ENCODE measurements around the gene RETN.

The RETN gene, protein sequence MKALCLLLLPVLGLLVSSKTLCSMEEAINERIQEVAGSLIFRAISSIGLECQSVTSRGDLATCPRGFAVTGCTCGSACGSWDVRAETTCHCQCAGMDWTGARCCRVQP

DNA sequence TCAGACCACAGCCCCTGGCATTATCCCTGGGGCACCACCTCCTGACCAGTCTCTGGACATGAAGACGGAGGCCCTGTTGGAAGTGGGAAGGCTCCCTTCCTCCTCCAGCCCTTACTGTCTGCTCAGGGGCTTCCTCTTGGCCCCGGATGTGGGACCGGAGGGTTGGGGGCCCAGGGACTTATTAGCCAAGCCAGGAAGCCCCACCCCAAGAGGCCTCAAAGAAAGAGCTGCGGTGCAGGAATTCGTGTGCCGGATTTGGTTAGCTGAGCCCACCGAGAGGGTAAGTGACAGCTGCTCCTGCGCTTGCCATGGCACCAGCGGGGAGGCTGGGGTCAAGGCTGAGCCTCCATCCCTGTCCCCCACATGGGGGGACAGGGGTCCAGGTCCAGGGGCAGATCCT, at the start of gene RETN:
TSS of gene RETN (plus strand) at position 208 of the 400 bp plus-strand sequence. CDS start 278 bp downstream, outside the sequence.
- peak within 1 kb of the TSS; percentile 19 for H3K4me3 ChIP-seq (ENCODE audit: low read length)
- no peak within 1 kb of the TSS for H3K9ac ChIP-seq (ENCODE audit: low read length)
- H3K27ac ChIP-seq (ENCODE audit: low read length) = no peak within 1 kb of the TSS
- H3K27me3 ChIP-seq (ENCODE audit: control insufficient read depth, insufficient read depth, low read length) = peaks cover 37% of the 10 kb centered on the region
- H3K36me3 ChIP-seq (ENCODE audit: control insufficient read depth, low read depth, low read length) = no peaks in the 10 kb centered on the region
- peaks cover 3% of the 10 kb centered on the region for H3K4me1 ChIP-seq (ENCODE audit: control insufficient read depth, low read depth, low read length)
- no peaks in the 10 kb centered on the region for H3K9me3 ChIP-seq (ENCODE audit: control insufficient read depth, low read depth, low read length)

DNA sequence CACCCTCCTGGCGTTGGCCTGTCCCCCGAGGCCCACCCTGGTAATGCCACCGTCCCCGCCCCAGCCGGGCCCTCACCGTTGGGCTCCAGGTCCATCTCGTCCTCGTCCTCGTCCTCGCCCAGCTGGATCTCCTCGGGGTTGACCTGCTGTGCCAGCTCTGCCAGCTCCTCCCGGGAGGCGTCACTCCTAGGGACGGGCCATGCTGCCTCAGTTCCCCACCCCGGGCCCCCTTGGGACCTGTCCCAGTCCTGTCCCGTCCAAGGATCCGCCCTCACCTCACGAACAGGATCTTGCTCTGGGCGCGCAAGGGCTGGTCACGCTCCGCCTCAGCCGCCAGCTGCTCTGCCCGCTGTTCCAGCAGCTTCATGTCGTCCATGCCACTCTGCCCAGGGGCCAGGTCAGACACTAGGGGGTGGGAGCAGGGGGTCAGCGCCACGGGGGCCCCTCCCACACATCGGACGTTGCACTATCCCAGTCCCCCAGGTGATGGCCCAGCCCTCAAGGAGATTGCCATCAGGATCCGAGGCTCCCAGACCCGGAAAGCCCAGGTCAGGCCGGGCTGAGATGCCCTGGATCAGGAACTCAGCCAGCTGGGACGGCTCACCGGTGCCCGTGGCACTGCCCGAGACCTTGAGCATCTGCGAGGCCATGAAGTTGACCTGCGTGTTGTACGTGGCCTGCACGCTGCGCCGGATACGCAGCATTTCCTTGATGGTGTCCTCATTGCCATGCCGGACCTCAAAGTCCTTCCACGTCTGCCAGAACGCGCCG, 49.0 kb upstream of the RETN start:
- H3K4me1 ChIP-seq (ENCODE audit: control insufficient read depth, low read depth, low read length) = no peaks in the 10 kb centered on the region
- H3K27ac ChIP-seq (ENCODE audit: low read length) = no peak overlapping the region
- no peaks in the 10 kb centered on the region for H3K9me3 ChIP-seq (ENCODE audit: control insufficient read depth, low read depth, low read length)
- H3K9ac ChIP-seq (ENCODE audit: low read length) = no peak overlapping the region
- peaks cover 39% of the 10 kb centered on the region for H3K36me3 ChIP-seq (ENCODE audit: control insufficient read depth, low read depth, low read length)
- H3K4me3 ChIP-seq (ENCODE audit: low read length) = no peak overlapping the region
- no peaks in the 10 kb centered on the region for H3K27me3 ChIP-seq (ENCODE audit: control insufficient read depth, insufficient read depth, low read length)

DNA sequence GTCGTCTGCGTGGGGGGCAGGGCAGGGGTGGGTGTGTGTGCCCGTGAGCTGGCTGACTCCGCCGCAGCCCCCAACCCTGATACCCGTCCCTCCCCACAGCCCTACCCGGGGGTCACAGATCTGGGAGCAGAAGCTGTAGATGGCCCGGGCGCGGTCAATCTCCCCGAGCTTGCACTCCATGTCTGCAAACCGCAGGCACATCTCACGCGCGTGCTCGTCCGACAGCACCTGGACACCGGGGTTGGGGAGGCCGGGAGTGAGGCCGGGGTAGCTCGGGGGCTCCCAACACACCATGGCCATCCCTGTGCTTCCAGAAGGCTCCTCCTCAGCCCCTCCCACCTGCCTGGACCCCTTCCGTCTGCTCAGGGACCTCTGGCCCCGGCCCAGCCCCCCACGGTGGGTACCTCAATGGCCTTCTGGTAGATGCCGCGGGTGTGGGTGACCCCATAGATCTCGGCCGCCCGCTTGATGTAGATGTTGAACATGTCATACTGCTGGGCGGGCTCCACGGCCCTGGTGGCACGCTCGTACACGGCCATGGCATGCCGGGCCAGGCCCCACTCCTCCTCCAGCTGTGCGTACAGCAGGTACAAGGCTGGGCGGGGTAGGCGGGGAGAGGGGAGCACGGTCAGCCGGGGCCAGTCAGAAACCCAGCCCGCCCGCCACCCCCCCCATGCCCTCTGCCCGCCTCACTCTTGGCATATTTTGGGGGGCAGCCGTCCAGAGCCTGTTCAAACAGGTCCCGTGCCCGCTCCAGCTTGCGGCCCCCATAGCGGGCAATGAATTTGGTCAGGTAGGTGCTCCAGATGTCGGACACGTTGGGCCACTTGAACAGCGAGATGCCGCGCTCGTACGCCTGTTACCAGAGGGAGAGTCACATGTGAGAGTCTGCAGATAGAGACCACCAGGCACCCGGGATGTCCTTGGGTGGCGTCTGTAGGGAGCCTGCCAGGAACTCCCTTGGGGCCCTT, 48.1 kb upstream of the RETN start:
- no peaks in the 10 kb centered on the region for H3K9me3 ChIP-seq (ENCODE audit: control insufficient read depth, low read depth, low read length)
- no peak overlapping the region for H3K9ac ChIP-seq (ENCODE audit: low read length)
- H3K4me1 ChIP-seq (ENCODE audit: control insufficient read depth, low read depth, low read length) = no peaks in the 10 kb centered on the region
- no peaks in the 10 kb centered on the region for H3K27me3 ChIP-seq (ENCODE audit: control insufficient read depth, insufficient read depth, low read length)
- H3K27ac ChIP-seq (ENCODE audit: low read length) = no peak overlapping the region
- no peak overlapping the region for H3K4me3 ChIP-seq (ENCODE audit: low read length)
- H3K36me3 ChIP-seq (ENCODE audit: control insufficient read depth, low read depth, low read length) = peaks cover 39% of the 10 kb centered on the region

DNA sequence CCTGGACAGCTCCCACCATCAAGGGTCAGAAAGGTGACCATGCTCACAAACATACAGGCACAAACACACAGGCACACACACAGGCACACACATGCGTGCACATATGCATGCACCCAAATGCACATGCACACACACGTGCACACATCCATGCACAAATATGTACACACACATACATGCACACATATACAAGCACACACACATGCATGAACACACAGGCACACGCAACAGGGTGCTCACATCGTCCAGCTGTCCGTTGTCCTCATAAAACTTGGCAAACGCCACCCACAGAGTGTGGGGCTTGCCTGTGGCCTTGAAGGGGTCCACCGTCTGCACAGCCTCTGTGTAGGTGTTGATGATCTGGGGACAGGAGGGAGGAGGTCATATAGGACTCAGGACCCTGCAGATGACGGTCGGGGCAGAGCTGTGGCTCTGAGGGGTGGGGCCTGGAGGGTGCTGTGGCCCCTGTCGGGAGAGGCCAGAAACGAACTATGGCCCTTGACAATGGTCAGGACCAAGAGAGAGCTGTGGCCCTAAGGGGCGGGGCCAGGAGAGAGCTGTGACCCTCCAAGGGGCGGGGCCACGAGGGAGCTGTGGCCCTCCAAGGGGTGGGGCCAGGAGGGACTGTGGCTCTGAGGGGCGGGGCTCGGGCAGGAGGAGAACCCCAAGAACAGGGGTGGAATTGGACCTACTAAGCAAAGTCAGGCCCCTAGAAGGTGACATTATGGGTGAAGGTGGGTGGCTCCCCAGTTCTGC, 45.7 kb upstream of the RETN start:
- peaks cover 32% of the 10 kb centered on the region for H3K36me3 ChIP-seq (ENCODE audit: control insufficient read depth, low read depth, low read length)
- no peak overlapping the region for H3K27ac ChIP-seq (ENCODE audit: low read length)

DNA sequence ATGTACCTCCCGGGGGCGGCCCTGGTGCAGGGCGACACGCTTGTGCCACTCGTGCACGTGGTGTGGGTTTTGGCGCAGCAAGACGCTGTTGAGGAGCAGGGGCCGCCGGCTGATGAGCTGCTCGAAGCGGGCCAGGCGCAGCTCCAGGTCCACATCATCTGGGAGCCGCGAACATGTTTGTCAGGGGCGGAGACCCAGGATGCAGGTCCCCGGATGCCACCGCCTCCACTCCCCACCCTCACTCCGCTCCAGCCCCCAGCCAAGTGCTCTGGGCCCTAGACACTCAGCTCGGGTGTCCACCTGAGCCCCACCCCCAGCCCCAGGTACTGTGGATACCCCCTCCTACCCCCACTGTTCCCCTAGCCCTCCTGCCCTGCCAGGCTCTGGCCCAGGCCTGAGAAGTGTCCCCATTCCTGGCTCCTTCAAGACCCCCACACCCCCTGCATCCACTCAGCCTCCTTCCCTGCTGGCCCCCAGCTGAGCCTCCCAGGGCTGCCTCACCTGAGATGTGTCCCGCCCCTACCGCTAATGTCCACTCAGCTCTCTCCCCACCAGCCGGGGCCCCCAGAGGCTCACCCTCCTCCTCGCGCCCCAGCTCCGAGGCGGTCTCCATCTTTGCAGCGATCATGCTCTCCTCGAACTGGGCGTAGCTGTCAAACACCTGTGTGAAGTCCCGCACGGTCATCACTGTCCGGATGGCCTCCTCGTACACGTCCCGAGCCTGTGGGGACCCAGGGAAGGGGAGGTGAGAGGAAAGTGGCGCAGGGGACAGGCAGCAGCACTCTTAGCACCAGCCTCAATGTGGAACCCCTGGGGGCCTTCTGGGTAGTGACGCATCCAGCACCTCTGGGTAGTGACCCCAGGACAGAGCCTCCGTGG, 44.9 kb upstream of the RETN start:
- peaks cover 32% of the 10 kb centered on the region for H3K36me3 ChIP-seq (ENCODE audit: control insufficient read depth, low read depth, low read length)
- H3K4me1 ChIP-seq (ENCODE audit: control insufficient read depth, low read depth, low read length) = no peaks in the 10 kb centered on the region
- H3K4me3 ChIP-seq (ENCODE audit: low read length) = no peak overlapping the region
- H3K27me3 ChIP-seq (ENCODE audit: control insufficient read depth, insufficient read depth, low read length) = no peaks in the 10 kb centered on the region
- H3K9me3 ChIP-seq (ENCODE audit: control insufficient read depth, low read depth, low read length) = no peaks in the 10 kb centered on the region
- no peak overlapping the region for H3K9ac ChIP-seq (ENCODE audit: low read length)
- H3K27ac ChIP-seq (ENCODE audit: low read length) = no peak overlapping the region

More for the DNA sequence above, 45.7 kb upstream of the RETN start:
- Histone ChIP-seq H3K27me3 (ENCODE audit: control insufficient read depth, insufficient read depth, low read length) (no peaks in the 10 kb centered on the region), H3K9me3 (ENCODE audit: control insufficient read depth, low read depth, low read length) (no peaks in the 10 kb centered on the region), H3K4me1 (ENCODE audit: control insufficient read depth, low read depth, low read length) (no peaks in the 10 kb centered on the region), H3K4me3 (ENCODE audit: low read length) (no peak overlapping the region), H3K9ac (ENCODE audit: low read length) (no peak overlapping the region)

DNA sequence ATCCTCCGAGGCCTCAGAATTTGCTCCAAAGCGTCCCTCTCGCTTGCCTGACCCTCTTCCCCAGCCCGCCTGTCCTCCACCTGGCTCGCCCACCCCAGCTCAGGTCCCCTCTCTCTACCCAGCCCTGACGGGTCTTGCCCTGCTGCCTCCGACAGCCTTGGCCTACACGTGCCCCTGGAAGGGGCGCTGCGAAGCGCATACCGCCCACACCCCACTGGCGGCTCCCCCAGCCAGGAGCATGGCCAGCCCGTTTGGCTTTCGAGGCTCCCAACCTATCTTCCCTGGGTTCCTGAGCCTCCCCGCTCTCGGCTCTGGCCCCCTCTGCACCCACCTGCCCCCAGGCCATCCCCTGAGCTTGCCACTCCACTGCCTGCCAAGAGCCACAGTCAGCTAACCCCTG, 44.0 kb upstream of the RETN start:
- no peak overlapping the region for H3K4me3 ChIP-seq (ENCODE audit: low read length)
- H3K4me1 ChIP-seq (ENCODE audit: control insufficient read depth, low read depth, low read length) = no peaks in the 10 kb centered on the region
- peaks cover 29% of the 10 kb centered on the region for H3K36me3 ChIP-seq (ENCODE audit: control insufficient read depth, low read depth, low read length)
- no peak overlapping the region for H3K9ac ChIP-seq (ENCODE audit: low read length)
- H3K27ac ChIP-seq (ENCODE audit: low read length) = no peak overlapping the region
- H3K27me3 ChIP-seq (ENCODE audit: control insufficient read depth, insufficient read depth, low read length) = no peaks in the 10 kb centered on the region
- no peaks in the 10 kb centered on the region for H3K9me3 ChIP-seq (ENCODE audit: control insufficient read depth, low read depth, low read length)

DNA sequence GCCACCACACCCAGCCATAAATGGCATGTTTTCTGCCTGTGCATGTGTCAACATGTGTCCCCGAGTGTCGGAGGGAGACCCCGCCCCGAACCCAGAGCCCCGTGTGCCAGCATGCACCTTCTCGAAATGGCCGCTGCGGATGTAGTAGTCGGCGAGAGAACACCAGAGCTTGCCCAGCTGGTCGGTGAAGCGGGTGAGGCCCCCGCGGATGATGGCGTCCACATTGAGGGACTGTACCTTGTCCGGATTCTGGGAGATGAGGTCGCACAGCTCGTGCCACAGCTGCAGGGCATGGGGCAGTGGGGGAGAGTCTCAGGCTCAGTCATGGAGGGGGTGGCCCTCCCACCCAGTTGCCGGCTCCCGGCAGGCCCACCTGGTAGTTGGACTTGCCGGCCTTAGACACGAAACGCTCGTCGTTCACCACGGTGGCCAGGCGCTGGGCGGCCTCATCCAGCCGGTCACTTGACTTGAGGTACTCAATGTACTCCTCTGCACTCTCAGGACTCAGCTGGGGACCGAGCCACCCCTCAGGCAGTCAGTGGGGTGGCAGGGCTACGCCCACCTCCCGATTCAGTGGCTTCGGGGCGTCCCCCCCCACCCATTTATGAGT, 43.0 kb upstream of the RETN start:
- Histone ChIP-seq H3K4me1 (ENCODE audit: control insufficient read depth, low read depth, low read length) (peaks cover 4% of the 10 kb centered on the region), H3K36me3 (ENCODE audit: control insufficient read depth, low read depth, low read length) (peaks cover 19% of the 10 kb centered on the region), H3K9me3 (ENCODE audit: control insufficient read depth, low read depth, low read length) (no peaks in the 10 kb centered on the region), H3K27me3 (ENCODE audit: control insufficient read depth, insufficient read depth, low read length) (no peaks in the 10 kb centered on the region), H3K9ac (ENCODE audit: low read length) (no peak overlapping the region), H3K27ac (ENCODE audit: low read length) (no peak overlapping the region), H3K4me3 (ENCODE audit: low read length) (no peak overlapping the region)

DNA sequence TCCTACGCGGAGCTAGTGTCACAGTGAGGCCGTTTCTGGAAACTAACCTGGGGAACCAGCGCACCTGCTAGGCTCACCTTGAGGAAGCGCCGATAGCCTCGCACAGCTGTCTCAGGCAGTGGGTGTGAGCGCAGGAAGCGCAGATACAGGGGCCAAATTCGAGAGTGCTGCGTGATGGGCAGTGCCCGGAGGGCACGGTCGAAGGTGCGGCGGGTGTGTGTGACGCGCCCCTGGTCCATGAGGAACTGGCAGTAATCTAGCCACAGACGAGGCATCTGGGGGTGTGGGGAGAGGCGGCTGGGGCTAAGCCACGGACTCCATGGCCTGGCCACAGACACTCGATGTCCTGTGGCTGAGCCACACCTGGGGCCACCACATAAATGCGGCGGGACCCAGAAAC, 41.7 kb upstream of the RETN start:
- no peak overlapping the region for H3K27ac ChIP-seq (ENCODE audit: low read length)
- no peak overlapping the region for H3K9ac ChIP-seq (ENCODE audit: low read length)
- H3K4me3 ChIP-seq (ENCODE audit: low read length) = no peak overlapping the region
- peaks cover 11% of the 10 kb centered on the region for H3K36me3 ChIP-seq (ENCODE audit: control insufficient read depth, low read depth, low read length)
- H3K27me3 ChIP-seq (ENCODE audit: control insufficient read depth, insufficient read depth, low read length) = no peaks in the 10 kb centered on the region
- H3K4me1 ChIP-seq (ENCODE audit: control insufficient read depth, low read depth, low read length) = peaks cover 4% of the 10 kb centered on the region
- H3K9me3 ChIP-seq (ENCODE audit: control insufficient read depth, low read depth, low read length) = no peaks in the 10 kb centered on the region

DNA sequence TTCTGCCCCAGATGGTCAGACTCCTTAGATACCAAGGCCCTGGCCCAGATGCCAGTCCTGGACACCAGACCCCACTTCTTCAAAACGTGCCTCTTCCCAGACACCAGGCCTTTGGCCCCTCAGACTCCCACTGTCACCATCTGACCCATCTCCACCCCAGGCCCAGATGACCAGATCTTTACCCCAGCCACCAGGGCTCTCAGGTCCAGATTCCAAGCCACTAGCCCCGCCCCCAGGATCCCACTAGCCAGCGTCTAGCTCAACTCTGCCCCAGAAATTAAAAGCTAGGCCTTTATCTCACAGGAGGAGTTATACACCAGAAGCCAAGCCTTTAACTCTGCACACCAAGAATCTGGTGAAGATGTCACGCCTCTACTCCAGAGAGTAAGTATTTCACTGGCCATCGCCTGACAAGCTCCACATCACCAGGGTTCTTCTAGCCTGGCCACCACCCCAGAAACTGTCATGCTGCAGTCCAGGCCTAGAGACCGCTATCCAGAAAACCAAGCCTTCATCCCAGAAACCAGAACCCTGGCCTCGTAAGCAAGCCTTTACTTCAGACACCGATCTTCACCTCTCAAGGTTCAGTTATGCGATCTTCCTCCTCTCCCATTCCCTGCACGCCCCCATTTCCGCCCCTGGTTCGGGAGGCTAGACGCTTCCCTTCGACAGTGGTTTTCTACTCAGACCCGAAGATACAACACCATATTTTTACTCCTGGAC, 40.1 kb upstream of the RETN start:
- Histone ChIP-seq H3K9ac (ENCODE audit: low read length) (peak overlapping the region; percentile 97), H3K4me1 (ENCODE audit: control insufficient read depth, low read depth, low read length) (peaks cover 4% of the 10 kb centered on the region), H3K36me3 (ENCODE audit: control insufficient read depth, low read depth, low read length) (peaks cover 5% of the 10 kb centered on the region), H3K27me3 (ENCODE audit: control insufficient read depth, insufficient read depth, low read length) (no peaks in the 10 kb centered on the region), H3K9me3 (ENCODE audit: control insufficient read depth, low read depth, low read length) (no peaks in the 10 kb centered on the region), H3K27ac (ENCODE audit: low read length) (peak overlapping the region; percentile 26), H3K4me3 (ENCODE audit: low read length) (peak overlapping the region; percentile 90)

All from iPS-18a (cell line).